ENCODE measurements around the gene NSF. TPM values are rescaled to one million over a fixed set of nuclear protein-coding genes. Genes with fewer than 3 reads are reported as not detected.
"Not testable (repeated sequence)": the region's sequence is repeated elsewhere in the genome, so short reads cannot be mapped to it uniquely, and the experiment has no call there.

Gene NSF
- total and polyA plus RNA-seq, 3 experiments from 2014 or later, result 22.7 to 43.0 (median 37.7) TPM

- H3K27ac Mint-ChIP-seq; H3K27ac ChIP-seq (ENCODE audit: low read depth, low read length); H3K9me3 Mint-ChIP-seq; H3K36me3 ChIP-seq (ENCODE audit: insufficient read depth, low read length); DNase-seq; H3K36me3 Mint-ChIP-seq; H3K4me3 Mint-ChIP-seq; POLR2A ChIA-PET; H3K4me1 ChIP-seq (ENCODE audit: insufficient read depth, low read length); H3K27me3 Mint-ChIP-seq; H3K27me3 ChIP-seq (ENCODE audit: insufficient read depth, low read length, poor library complexity, severe bottlenecking); H3K4me1 Mint-ChIP-seq; H3K9me3 ChIP-seq (ENCODE audit: low read length); H3K4me3 ChIP-seq (ENCODE audit: low read length); CTCF ChIA-PET: not testable (repeated sequence)
These were observed 28.5 kb downstream of the NSF start for GRCh38 chr17:46618975-46619374.

DNA sequence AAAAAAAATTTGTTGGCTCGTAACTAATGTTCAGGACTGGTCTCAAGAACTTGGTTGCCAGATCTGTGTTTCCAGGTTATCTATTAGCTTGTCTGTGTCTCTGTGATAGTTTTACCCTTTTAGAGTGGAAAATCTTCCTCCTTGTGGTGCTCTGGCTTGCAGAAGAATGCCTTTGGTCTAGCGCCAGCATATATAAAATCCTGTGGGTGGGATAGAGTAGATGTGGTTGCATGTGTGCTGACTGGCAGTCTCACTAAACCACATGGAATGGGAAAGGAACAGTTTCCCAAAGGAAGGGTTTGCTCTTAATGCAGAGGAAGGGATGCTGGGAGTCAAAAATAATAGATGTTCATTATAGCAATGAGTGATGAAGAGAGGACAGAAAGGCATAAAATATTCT is 33.3 kb downstream of the NSF start:
- H3K27me3 Mint-ChIP-seq; POLR2A ChIA-PET; H3K27ac Mint-ChIP-seq; H3K27ac ChIP-seq (ENCODE audit: low read depth, low read length); H3K4me3 ChIP-seq (ENCODE audit: low read length); H3K36me3 Mint-ChIP-seq; H3K36me3 ChIP-seq (ENCODE audit: insufficient read depth, low read length); H3K4me1 ChIP-seq (ENCODE audit: insufficient read depth, low read length); CTCF ChIA-PET; H3K9me3 Mint-ChIP-seq; H3K4me3 Mint-ChIP-seq; H3K9me3 ChIP-seq (ENCODE audit: low read length); H3K4me1 Mint-ChIP-seq; H3K27me3 ChIP-seq (ENCODE audit: insufficient read depth, low read length, poor library complexity, severe bottlenecking); DNase-seq: not testable (repeated sequence)

DNA sequence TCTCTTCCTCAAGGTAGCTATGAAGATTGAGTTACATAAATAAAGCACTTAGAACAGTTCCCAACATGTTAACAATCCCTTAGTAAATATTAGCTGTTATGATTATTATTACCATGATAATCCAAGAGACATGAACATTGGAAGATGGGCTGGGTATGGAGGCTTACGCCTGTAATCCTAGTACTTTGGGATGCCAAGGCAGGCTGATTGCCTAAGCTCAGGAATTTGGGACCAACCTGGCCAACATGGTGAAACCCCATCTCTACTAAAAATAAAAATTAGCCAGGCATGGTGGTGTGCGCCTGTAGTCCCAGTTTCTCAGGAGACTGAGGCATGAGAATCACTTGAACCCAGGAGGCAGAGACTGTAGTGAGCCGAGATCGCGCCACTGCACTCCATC is 34.3 kb downstream of the NSF start:
- H3K27me3 Mint-ChIP-seq; H3K27ac Mint-ChIP-seq; H3K36me3 Mint-ChIP-seq; H3K36me3 ChIP-seq (ENCODE audit: insufficient read depth, low read length); H3K27ac ChIP-seq (ENCODE audit: low read depth, low read length); H3K27me3 ChIP-seq (ENCODE audit: insufficient read depth, low read length, poor library complexity, severe bottlenecking); DNase-seq; H3K4me1 Mint-ChIP-seq; H3K9me3 Mint-ChIP-seq; H3K4me3 Mint-ChIP-seq; H3K9me3 ChIP-seq (ENCODE audit: low read length); H3K4me1 ChIP-seq (ENCODE audit: insufficient read depth, low read length); POLR2A ChIA-PET; H3K4me3 ChIP-seq (ENCODE audit: low read length); CTCF ChIA-PET: not testable (repeated sequence)

DNA sequence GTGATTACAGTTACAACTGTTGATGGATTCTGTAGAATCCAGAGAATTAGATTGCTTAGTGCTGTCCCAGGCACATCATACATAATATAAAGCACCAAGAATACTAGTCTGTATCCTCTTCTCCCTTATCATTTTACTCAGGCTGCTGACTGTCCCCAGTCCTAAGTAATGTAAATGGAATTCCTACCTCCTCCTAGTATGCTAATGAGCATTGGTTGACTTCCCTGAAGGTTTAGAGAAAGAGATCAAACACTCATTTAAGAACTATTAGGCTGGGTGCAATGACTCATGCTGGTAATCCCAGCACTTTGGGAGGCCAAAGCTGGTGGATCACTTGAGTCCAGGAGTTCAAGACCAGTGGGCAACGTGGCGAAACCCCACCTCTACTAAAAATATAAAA is 37.0 kb downstream of the NSF start:
- H3K27me3 ChIP-seq (ENCODE audit: insufficient read depth, low read length, poor library complexity, severe bottlenecking); H3K4me3 ChIP-seq (ENCODE audit: low read length); POLR2A ChIA-PET; H3K9me3 ChIP-seq (ENCODE audit: low read length); H3K9me3 Mint-ChIP-seq; H3K36me3 ChIP-seq (ENCODE audit: insufficient read depth, low read length); H3K27me3 Mint-ChIP-seq; H3K27ac ChIP-seq (ENCODE audit: low read depth, low read length); H3K4me1 Mint-ChIP-seq; H3K36me3 Mint-ChIP-seq; H3K4me3 Mint-ChIP-seq; H3K27ac Mint-ChIP-seq; CTCF ChIA-PET; H3K4me1 ChIP-seq (ENCODE audit: insufficient read depth, low read length); DNase-seq: not testable (repeated sequence)

DNA sequence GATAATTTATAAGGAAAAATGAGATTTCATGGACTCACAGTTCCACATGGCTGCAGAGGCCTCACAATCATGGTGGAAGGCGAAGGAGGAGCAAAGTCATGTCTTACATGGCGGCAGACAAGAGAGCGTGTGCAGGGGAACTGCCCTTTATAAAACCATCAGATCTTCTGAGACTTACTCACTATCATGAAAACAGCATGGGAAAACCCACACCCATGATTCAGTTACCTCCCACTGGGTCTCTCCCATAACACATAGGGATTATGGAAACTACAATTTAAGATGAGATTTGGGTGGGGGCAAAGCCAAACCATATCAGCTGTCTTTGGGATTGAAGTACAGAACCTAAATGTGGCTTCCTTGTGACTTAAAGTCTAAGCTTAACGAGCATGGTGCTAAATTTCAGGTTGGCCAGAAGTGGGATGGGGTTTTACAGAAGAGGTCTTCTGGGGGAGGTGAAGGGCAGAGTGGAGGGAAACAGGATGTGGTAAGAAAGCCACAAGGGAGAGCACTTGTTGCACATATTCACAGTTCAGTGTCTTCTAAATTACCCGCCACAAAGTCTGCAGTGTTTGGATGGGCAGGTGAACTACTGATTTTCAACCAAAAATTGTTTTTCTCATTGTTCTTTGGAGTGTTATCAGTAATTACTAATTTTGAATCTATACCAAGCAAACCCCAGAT is 38.4 kb downstream of the NSF start:
- H3K27ac ChIP-seq (ENCODE audit: low read depth, low read length); H3K9me3 Mint-ChIP-seq; H3K4me1 ChIP-seq (ENCODE audit: insufficient read depth, low read length); H3K36me3 Mint-ChIP-seq; H3K4me3 ChIP-seq (ENCODE audit: low read length); H3K27ac Mint-ChIP-seq; H3K4me1 Mint-ChIP-seq; POLR2A ChIA-PET; H3K27me3 ChIP-seq (ENCODE audit: insufficient read depth, low read length, poor library complexity, severe bottlenecking); CTCF ChIA-PET; H3K4me3 Mint-ChIP-seq; DNase-seq; H3K36me3 ChIP-seq (ENCODE audit: insufficient read depth, low read length); H3K9me3 ChIP-seq (ENCODE audit: low read length); H3K27me3 Mint-ChIP-seq: not testable (repeated sequence)

DNA sequence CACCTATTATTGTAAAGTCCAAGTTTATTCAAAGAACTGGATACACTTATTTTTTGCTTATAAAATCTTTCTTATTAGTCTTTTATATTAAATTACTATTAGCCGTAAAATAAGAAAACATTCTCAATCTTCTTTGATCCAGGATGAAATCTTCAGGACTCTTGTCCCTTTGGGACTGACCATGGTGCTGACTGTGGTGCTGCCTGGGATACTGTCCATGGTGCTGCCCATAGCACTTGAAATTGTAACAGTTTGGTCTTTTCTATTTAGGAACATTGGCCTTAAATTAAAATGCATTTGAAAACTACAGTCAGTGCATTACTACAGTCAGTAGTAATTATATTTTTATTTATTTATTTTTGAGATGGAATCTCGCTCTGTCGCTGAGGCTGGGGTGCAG is 41.7 kb downstream of the NSF start:
- H3K36me3 Mint-ChIP-seq; POLR2A ChIA-PET; H3K27ac Mint-ChIP-seq; H3K9me3 Mint-ChIP-seq; CTCF ChIA-PET; H3K27me3 Mint-ChIP-seq; H3K4me1 ChIP-seq (ENCODE audit: insufficient read depth, low read length); DNase-seq; H3K4me3 ChIP-seq (ENCODE audit: low read length); H3K4me3 Mint-ChIP-seq; H3K4me1 Mint-ChIP-seq; H3K27me3 ChIP-seq (ENCODE audit: insufficient read depth, low read length, poor library complexity, severe bottlenecking); H3K36me3 ChIP-seq (ENCODE audit: insufficient read depth, low read length); H3K9me3 ChIP-seq (ENCODE audit: low read length); H3K27ac ChIP-seq (ENCODE audit: low read depth, low read length): not testable (repeated sequence)

- H3K4me3 Mint-ChIP-seq; H3K27ac Mint-ChIP-seq; H3K36me3 Mint-ChIP-seq; H3K27me3 ChIP-seq (ENCODE audit: insufficient read depth, low read length, poor library complexity, severe bottlenecking); H3K4me1 ChIP-seq (ENCODE audit: insufficient read depth, low read length); POLR2A ChIA-PET; H3K9me3 Mint-ChIP-seq; H3K27ac ChIP-seq (ENCODE audit: low read depth, low read length); H3K4me1 Mint-ChIP-seq; H3K27me3 Mint-ChIP-seq; DNase-seq; CTCF ChIA-PET; H3K9me3 ChIP-seq (ENCODE audit: low read length); H3K36me3 ChIP-seq (ENCODE audit: insufficient read depth, low read length); H3K4me3 ChIP-seq (ENCODE audit: low read length): not testable (repeated sequence)
These were observed 44.4 kb downstream of the NSF start for GRCh38 chr17:46634844-46635243.

GRCh38 chr17:46641861-46642656 is 51.6 kb downstream of the NSF start:
- H3K27ac ChIP-seq (ENCODE audit: low read depth, low read length); H3K4me3 ChIP-seq (ENCODE audit: low read length); CTCF ChIA-PET; H3K4me1 ChIP-seq (ENCODE audit: insufficient read depth, low read length); H3K9me3 ChIP-seq (ENCODE audit: low read length); DNase-seq; H3K27ac Mint-ChIP-seq; H3K4me3 Mint-ChIP-seq; H3K9me3 Mint-ChIP-seq; H3K27me3 Mint-ChIP-seq; POLR2A ChIA-PET; H3K36me3 ChIP-seq (ENCODE audit: insufficient read depth, low read length); H3K4me1 Mint-ChIP-seq; H3K36me3 Mint-ChIP-seq; H3K27me3 ChIP-seq (ENCODE audit: insufficient read depth, low read length, poor library complexity, severe bottlenecking): not testable (repeated sequence)

- DNase-seq; H3K36me3 ChIP-seq (ENCODE audit: insufficient read depth, low read length); H3K9me3 ChIP-seq (ENCODE audit: low read length); H3K9me3 Mint-ChIP-seq; H3K27me3 Mint-ChIP-seq; H3K4me3 Mint-ChIP-seq; H3K4me1 Mint-ChIP-seq; H3K27ac Mint-ChIP-seq; H3K4me1 ChIP-seq (ENCODE audit: insufficient read depth, low read length); H3K4me3 ChIP-seq (ENCODE audit: low read length); H3K36me3 Mint-ChIP-seq; CTCF ChIA-PET; H3K27ac ChIP-seq (ENCODE audit: low read depth, low read length); POLR2A ChIA-PET; H3K27me3 ChIP-seq (ENCODE audit: insufficient read depth, low read length, poor library complexity, severe bottlenecking): not testable (repeated sequence)
These were observed 56.8 kb downstream of the NSF start for GRCh38 chr17:46647251-46647650.
